SK-N-SH treated with all-trans-retinoic acid at 6 μM for 48 hours (cell line): ENCODE data around the gene CD300LF.

Experiments
- BACH2 ChIP-seq: fragments of 250-450 bp; sonication (Bioruptor Pico); IDR thresholded peaks from 2 replicates; pipeline ENCODE4 v1.9.0; 2021; ENCODE audit warnings: mild to moderate bottlenecking, borderline replicate concordance
- ZFP3 ChIP-seq: fragments of 250-450 bp; sonication (Bioruptor Pico); IDR thresholded peaks from 2 replicates; pipeline ENCODE4 v1.5.0; 2020; ENCODE audit warnings: mild to moderate bottlenecking, moderate library complexity
- ZFP30 ChIP-seq: fragments of 450-650 bp; formaldehyde crosslinking; IDR thresholded peaks from 2 replicates; pipeline ENCODE4 v1.5.0; 2022; ENCODE audit warnings: mild to moderate bottlenecking, moderate library complexity
- ZNF70 ChIP-seq: fragments of 450-650 bp; formaldehyde crosslinking; IDR thresholded peaks from 2 replicates; pipeline ENCODE4 v1.5.0; 2020; ENCODE audit warnings: mild to moderate bottlenecking, moderate library complexity
- TF ChIP-seq, protein P1 (sequence below): fragments of 250-450 bp; sonication (Bioruptor Pico); IDR thresholded peaks from 2 replicates; pipeline ENCODE4 v1.8.0; 2020; ENCODE audit warnings: mild to moderate bottlenecking, moderate library complexity, borderline replicate concordance

GRCh38 chr17:74722782-74723181 lies 10.1 kb upstream of the CD300LF start:
- TF ChIP-seq ZFP30, result no peak
- TF ChIP-seq ZFP3 (CRISPR knock-in tag), result no peak
- TF ChIP-seq, protein P1, sequence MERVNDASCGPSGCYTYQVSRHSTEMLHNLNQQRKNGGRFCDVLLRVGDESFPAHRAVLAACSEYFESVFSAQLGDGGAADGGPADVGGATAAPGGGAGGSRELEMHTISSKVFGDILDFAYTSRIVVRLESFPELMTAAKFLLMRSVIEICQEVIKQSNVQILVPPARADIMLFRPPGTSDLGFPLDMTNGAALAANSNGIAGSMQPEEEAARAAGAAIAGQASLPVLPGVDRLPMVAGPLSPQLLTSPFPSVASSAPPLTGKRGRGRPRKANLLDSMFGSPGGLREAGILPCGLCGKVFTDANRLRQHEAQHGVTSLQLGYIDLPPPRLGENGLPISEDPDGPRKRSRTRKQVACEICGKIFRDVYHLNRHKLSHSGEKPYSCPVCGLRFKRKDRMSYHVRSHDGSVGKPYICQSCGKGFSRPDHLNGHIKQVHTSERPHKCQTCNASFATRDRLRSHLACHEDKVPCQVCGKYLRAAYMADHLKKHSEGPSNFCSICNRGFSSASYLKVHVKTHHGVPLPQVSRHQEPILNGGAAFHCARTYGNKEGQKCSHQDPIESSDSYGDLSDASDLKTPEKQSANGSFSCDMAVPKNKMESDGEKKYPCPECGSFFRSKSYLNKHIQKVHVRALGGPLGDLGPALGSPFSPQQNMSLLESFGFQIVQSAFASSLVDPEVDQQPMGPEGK (CRISPR knock-in tag), result no peak
- TF ChIP-seq BACH2 (CRISPR knock-in tag), result no peak
- no peak for TF ChIP-seq ZNF70
